Smooth muscle cell (in vitro differentiated cells): ENCODE measurements around the gene TLL2. TPM values are rescaled to one million over a fixed set of nuclear protein-coding genes. Genes with fewer than 3 reads are reported as not detected.

Experiments used
- DNase-seq: peaks from one replicate; lab custom pipeline; 2025; ENCODE audit not compliant: unreplicated experiment; lab: John Stamatoyannopoulos, UW
- H2AFZ ChIP-seq: fragments of 200-600 bp; sonication (generic); 2 replicates; pipeline ENCODE4 v1.6.0; 2016; ENCODE audit warnings: antibody characterized with exemption, low read depth, mild to moderate bottlenecking
- H3F3A ChIP-seq: fragments of 200-600 bp; sonication (generic); 2 replicates; pipeline ENCODE4 v1.6.0; 2017; ENCODE audit warnings: antibody characterized with exemption, low read depth
- H3K27ac ChIP-seq: fragments of 200-600 bp; sonication (generic); 2 replicates; pipeline ENCODE4 v1.5.1; 2016; ENCODE audit warnings: low read depth, mild to moderate bottlenecking
- H3K27me3 ChIP-seq: fragments of 200-600 bp; sonication (generic); 2 replicates; pipeline ENCODE4 v1.6.1; 2016; ENCODE audit warnings: low read depth, mild to moderate bottlenecking
- H3K36me3 ChIP-seq: fragments of 200-600 bp; sonication (generic); 2 replicates; pipeline ENCODE4 v1.5.1; 2016; ENCODE audit warnings: low read depth
- H3K4me1 ChIP-seq: fragments of 200-600 bp; sonication (generic); 2 replicates; pipeline ENCODE4 v1.5.1; 2016; ENCODE audit warnings: low read depth
- H3K4me2 ChIP-seq: fragments of 200-600 bp; sonication (generic); 2 replicates; pipeline ENCODE4 v1.6.0; 2016; ENCODE audit warnings: mild to moderate bottlenecking
- H3K4me3 ChIP-seq: fragments of 200-600 bp; sonication (generic); 2 replicates; pipeline ENCODE4 v1.5.1; 2016; ENCODE audit warnings: mild to moderate bottlenecking
- H3K79me2 ChIP-seq: fragments of 200-600 bp; sonication (generic); 2 replicates; pipeline ENCODE4 v1.6.0; 2016; ENCODE audit warnings: low read depth, mild to moderate bottlenecking
- H3K9ac ChIP-seq: fragments of 200-600 bp; sonication (generic); 2 replicates; pipeline ENCODE4 v1.6.0; 2016; ENCODE audit warnings: low read depth
- H3K9me3 ChIP-seq: fragments of 200-600 bp; sonication (generic); replicated peaks from 2 replicates; pipeline ENCODE4 v1.5.1; 2016; ENCODE audit warnings: low read depth
- H4K20me1 ChIP-seq: fragments of 200-600 bp; sonication (generic); 2 replicates; pipeline ENCODE4 v1.6.0; 2016; ENCODE audit warnings: low read depth
- CTCF ChIP-seq: fragments of 200-600 bp; sonication (generic); IDR thresholded peaks from 2 replicates; pipeline ENCODE4 v1.5.1; 2017; ENCODE audit warnings: borderline replicate concordance, mild to moderate bottlenecking, antibody characterized with exemption; ENCODE audit not compliant: insufficient read depth, poor library complexity, severe bottlenecking
- WGBS: methylation state at CpG from one replicate; pipeline ENCODE4 v1.1.7; 2016; ENCODE audit warnings: low lambda C conversion rate; 5-methylcytosine and 5-hydroxymethylcytosine counted together
- polyA plus RNA-seq: library from polyadenylated mRNA; unstranded; fragments of >200 nt; fragmentation: Nextera tagmentation; extraction: Ambion mirVana; gene quantifications from 2 replicates; pipeline ENCODE4 v1.2.1, GENCODE V29; 2016
- total RNA-seq: library from RNA; depleted of rRNA; stranded (reverse); fragments of >200 nt; gene quantifications from 2 replicates; pipeline ENCODE4 v1.2.3, GENCODE V29; 2014

Gene TLL2
- total and polyA plus RNA-seq, 2 experiments from 2014 or later, result 0.18 TPM; not detected in 1

- WGBS, result 70% methylated on average over 5 of the region's 5 CpGs
- no peak for DNase-seq
- TF ChIP-seq CTCF, result no peak
- Histone ChIP-seq H4K20me1 (no peaks in the 10 kb centered on the region), H3K36me3 (no peaks in the 10 kb centered on the region), H2AFZ (no peak overlapping the region), H3K27ac (no peak overlapping the region), H3K4me1 (peaks cover 11% of the 10 kb centered on the region), H3F3A (no peaks in the 10 kb centered on the region), H3K4me2 (no peak overlapping the region), H3K9me3 (no peaks in the 10 kb centered on the region), H3K27me3 (peaks cover 9% of the 10 kb centered on the region), H3K79me2 (no peaks in the 10 kb centered on the region), H3K9ac (no peak overlapping the region), H3K4me3 (no peak overlapping the region)
Measured at GRCh38 chr10:96321822-96322221, 191.9 kb downstream of the TLL2 start.

- H3K9me3 ChIP-seq, result no peaks in the 10 kb centered on the region
- no peaks in the 10 kb centered on the region for H3K27me3 ChIP-seq
- H3K36me3 ChIP-seq, result no peaks in the 10 kb centered on the region
- no peak overlapping the region for H3K4me3 ChIP-seq
- DNase-seq, result no peak
- no peak overlapping the region for H3K27ac ChIP-seq
- WGBS, result 36% methylated on average over 3 of the region's 3 CpGs
- H3K4me2 ChIP-seq, result no peak overlapping the region
- peaks cover 11% of the 10 kb centered on the region for H3K4me1 ChIP-seq
- no peak for TF ChIP-seq CTCF
- no peaks in the 10 kb centered on the region for H3F3A ChIP-seq
- H4K20me1 ChIP-seq, result no peaks in the 10 kb centered on the region
- H3K9ac ChIP-seq, result no peak overlapping the region
- peak overlapping the region; percentile 34 for H2AFZ ChIP-seq
- no peaks in the 10 kb centered on the region for H3K79me2 ChIP-seq
Measured at GRCh38 chr10:96319754-96320474, 193.8 kb downstream of the TLL2 start.

- 91% methylated on average over 4 of the region's 4 CpGs for WGBS
- H3K27me3 ChIP-seq, result no peaks in the 10 kb centered on the region
- no peak for TF ChIP-seq CTCF
Measured at GRCh38 chr10:96317067-96317833, 196.5 kb downstream of the TLL2 start.

More at GRCh38 chr10:96317067-96317833, 196.5 kb downstream of the TLL2 start:
- H3K4me1 ChIP-seq, result peaks cover 11% of the 10 kb centered on the region
- no peak overlapping the region for H3K9ac ChIP-seq
- H3K9me3 ChIP-seq, result no peaks in the 10 kb centered on the region
- H3K4me3 ChIP-seq, result no peak overlapping the region
- H3K27ac ChIP-seq, result no peak overlapping the region
- H2AFZ ChIP-seq, result no peak overlapping the region
- no peaks in the 10 kb centered on the region for H4K20me1 ChIP-seq
- DNase-seq, result no peak
- no peaks in the 10 kb centered on the region for H3F3A ChIP-seq
- no peak overlapping the region for H3K4me2 ChIP-seq
- H3K79me2 ChIP-seq, result no peaks in the 10 kb centered on the region
- H3K36me3 ChIP-seq, result no peaks in the 10 kb centered on the region

Other genes starting within 250 kb of the TLL2 start
- 1.3 and 6.1 TPM in 2 replicates for gene BLNK, start 242.4 kb downstream of the TLL2 start, total RNA-seq
- 1.3 and 2.5 TPM in 2 replicates for gene BLNK, start 242.4 kb downstream of the TLL2 start, polyA plus RNA-seq
- gene DNTT, start 209.5 kb downstream of the TLL2 start, total RNA-seq, result not detected in 2 replicates
- not detected in 2 replicates for gene DNTT, start 209.5 kb downstream of the TLL2 start, polyA plus RNA-seq
- gene OPALIN, start 154.9 kb downstream of the TLL2 start, total RNA-seq, result not detected in 2 replicates
- gene OPALIN, start 154.9 kb downstream of the TLL2 start, polyA plus RNA-seq, result not detected in 2 replicates
- gene TM9SF3, start 73.1 kb upstream of the TLL2 start, total RNA-seq, result 126 and 166 TPM in 2 replicates
- 114 and 138 TPM in 2 replicates for gene TM9SF3, start 73.1 kb upstream of the TLL2 start, polyA plus RNA-seq
- 0.09 and 1.2 TPM in 2 replicates for gene PIK3AP1, start 206.6 kb upstream of the TLL2 start, total RNA-seq
- gene PIK3AP1, start 206.6 kb upstream of the TLL2 start, polyA plus RNA-seq, result not detected in 2 replicates